Immature natural killer cell (primary cell): ENCODE measurements around the gene DCP2. TPM values are rescaled to one million over a fixed set of nuclear protein-coding genes. Genes with fewer than 3 reads are reported as not detected.

ENCODE experiments used
- DNase-seq, 3 donors: peaks; one replicate each; pipeline ENCODE4 v3.0.0; 2022; ENCODE audit warnings: mixed read lengths in 1 of 3
- H3K27ac Mint-ChIP-seq, 6 donors: one replicate each; pipeline ENCODE4 v1.8.0; 2020; ENCODE audit warnings: mixed read lengths in 6 of 6, mild to moderate bottlenecking in 5 of 6, inconsistent platforms in 4 of 6, moderate library complexity in 3 of 6
- H3K27me3 Mint-ChIP-seq, 3 donors: one replicate each; pipeline ENCODE4 v1.8.0; 2020 to 2021; ENCODE audit warnings: low read depth in 3 of 3, mild to moderate bottlenecking in 3 of 3, mixed read lengths in 3 of 3, moderate library complexity in 3 of 3, inconsistent platforms in 1 of 3
- H3K36me3 Mint-ChIP-seq, 3 donors: one replicate each; pipeline ENCODE4 v1.8.0; 2020; ENCODE audit warnings: mixed read lengths in 3 of 3, inconsistent platforms in 2 of 3, mild to moderate bottlenecking in 2 of 3
- H3K4me1 Mint-ChIP-seq, 2 donors: one replicate each; pipeline ENCODE4 v1.8.0; 2020; ENCODE audit warnings: inconsistent platforms in 2 of 2, mild to moderate bottlenecking in 2 of 2, mixed read lengths in 2 of 2, moderate library complexity in 1 of 2
- H3K4me3 Mint-ChIP-seq, 5 donors: one replicate each; pipeline ENCODE4 v1.8.0; 2020; ENCODE audit warnings: mild to moderate bottlenecking in 5 of 5, mixed read lengths in 5 of 5, inconsistent platforms in 3 of 5, moderate library complexity in 3 of 5
- H3K9me3 Mint-ChIP-seq, 6 donors: one replicate each; pipeline ENCODE4 v1.8.0; 2020; ENCODE audit warnings: mild to moderate bottlenecking in 6 of 6, mixed read lengths in 6 of 6, inconsistent platforms in 4 of 6, moderate library complexity in 3 of 6
- polyA plus RNA-seq, 3 donors: library from polyadenylated mRNA; unstranded; fragments of 300-500 nt; fragmentation: Illumina TruSeq; gene quantifications; one replicate each; pipeline ENCODE4 v1.2.3, GENCODE V29; 2021

The DCP2 gene
- polyA plus RNA-seq, 3 donors from 2014 or later: 31.6 to 70.6 (median 35.9) TPM

DNA sequence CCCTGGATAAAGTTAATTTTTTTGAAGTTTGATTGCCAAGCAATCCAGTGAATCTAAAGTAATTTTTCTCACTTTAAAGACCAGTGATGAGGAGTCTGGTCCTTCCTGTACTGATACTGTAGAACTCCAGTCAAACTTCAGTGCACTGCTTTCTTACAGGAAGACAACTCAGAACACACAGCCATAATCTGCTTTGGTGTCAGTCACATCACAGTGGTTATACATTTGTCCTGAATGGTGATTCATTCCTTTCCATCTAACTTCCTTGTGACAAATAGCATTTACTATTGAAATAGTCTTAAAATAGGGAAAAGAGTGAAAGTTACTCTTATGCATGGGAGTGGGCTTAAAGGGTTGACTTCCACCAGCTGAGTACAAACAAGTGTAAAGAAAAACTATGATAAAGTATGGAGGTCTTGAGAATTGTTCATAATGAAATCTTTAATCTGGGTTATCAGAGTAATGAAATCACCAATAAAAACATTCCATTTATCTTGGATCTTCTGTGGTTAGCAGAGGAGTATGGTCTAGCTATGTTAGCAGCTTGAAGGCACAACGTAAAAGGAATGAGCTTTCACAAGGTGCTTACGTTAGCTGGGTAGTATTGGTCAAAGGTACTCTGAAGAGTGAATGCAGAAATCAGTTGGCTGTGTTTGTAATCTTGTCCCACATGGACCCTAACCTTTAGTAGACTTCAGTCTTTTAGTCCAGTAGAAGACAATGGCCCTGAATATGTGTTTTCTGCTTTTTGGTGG is 41.5 kb downstream of the DCP2 start:
- no peaks in the 10 kb centered on the region for H3K9me3 Mint-ChIP-seq
- H3K36me3 Mint-ChIP-seq: peaks cover 9 to 39% (median 10%) of the 10 kb centered on the region in 3 donors
- peak overlapping the region in 2 of 6 donors; percentile 17 to 61 for H3K27ac Mint-ChIP-seq
- H3K4me3 Mint-ChIP-seq: no peak overlapping the region
- peaks cover 40 to 59% of the 10 kb centered on the region in 2 donors for H3K4me1 Mint-ChIP-seq
- no peak for DNase-seq
- no peaks in the 10 kb centered on the region for H3K27me3 Mint-ChIP-seq

DNA sequence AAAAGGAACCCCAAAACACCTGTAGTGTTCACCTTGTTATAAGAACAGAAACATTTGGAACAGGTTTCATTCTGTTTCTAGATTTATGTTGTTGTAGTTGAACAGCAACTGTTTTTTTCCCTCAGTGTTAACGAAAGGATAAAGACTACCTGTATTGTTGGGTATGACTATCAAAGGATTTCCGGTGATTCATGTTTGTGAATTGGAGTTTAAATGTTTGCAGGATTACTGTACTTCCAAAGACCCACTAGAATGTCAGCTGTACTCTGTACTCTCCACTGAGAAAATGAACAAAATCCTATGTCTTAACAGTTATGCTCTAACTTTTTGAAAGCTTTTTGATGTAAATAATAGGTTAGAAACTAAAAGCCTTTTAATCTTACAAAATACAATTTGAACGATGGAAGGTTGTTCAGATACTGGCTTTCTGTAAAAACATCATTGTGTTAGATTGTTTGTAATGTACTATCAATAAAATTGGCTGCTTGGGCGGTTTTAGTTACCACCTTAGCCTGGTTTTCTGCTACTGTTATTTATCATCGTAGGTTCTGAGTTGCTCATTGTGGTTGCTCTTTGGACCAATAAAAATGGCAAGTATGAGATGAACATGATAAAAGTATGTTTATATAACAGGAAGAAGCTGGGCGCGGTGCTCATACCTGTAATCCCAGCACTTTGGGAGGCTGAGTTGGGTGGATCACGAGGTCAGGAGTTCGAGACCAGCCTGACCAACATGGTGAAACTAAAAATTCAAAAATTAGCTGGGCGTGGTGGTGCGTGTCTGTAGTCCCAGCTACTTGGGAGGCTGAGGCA is 44.1 kb downstream of the DCP2 start:
- no peaks in the 10 kb centered on the region for H3K9me3 Mint-ChIP-seq
- peaks cover 0 to 23% (median 6%) of the 10 kb centered on the region in 3 donors for H3K36me3 Mint-ChIP-seq
- peaks cover 52 to 76% of the 10 kb centered on the region in 2 donors for H3K4me1 Mint-ChIP-seq
- H3K27me3 Mint-ChIP-seq: no peaks in the 10 kb centered on the region
- no peak overlapping the region for H3K4me3 Mint-ChIP-seq
- H3K27ac Mint-ChIP-seq: peak overlapping the region in 4 of 6 donors; percentile 27 to 79 (median 38)
- no peak for DNase-seq

DNA sequence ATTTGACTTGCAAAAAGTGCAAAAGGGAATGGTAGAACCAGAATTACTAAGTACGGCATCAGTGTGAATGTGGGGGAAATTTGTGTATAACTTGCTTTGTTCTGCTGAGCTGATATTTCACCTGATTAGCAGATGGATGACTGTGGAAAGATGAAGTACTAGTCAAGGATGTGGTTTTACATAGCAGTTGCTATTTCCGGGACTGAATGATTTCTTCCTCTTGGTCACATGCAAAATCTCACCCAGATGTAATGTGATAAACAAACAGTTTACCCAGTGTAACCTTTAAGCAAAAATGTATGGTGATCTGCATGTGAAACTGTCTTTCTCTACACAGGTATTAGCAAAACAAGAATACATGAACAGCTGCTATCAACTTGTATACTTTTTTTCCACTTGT is 46.1 kb downstream of the DCP2 start:
- Mint-ChIP-seq H3K36me3 (peaks cover 5 to 25% (median 10%) of the 10 kb centered on the region in 3 donors), H3K9me3 (no peaks in the 10 kb centered on the region), H3K27me3 (peaks cover 0 to 2% (median 0%) of the 10 kb centered on the region in 3 donors), H3K27ac (peak overlapping the region; percentile 88 to 96 (median 91)), H3K4me3 (peak overlapping the region; percentile 69 to 75 (median 73)), H3K4me1 (peaks cover 52 to 72% of the 10 kb centered on the region in 2 donors)
- DNase-seq: peak; percentile 67 to 71 (median 69)

DNA sequence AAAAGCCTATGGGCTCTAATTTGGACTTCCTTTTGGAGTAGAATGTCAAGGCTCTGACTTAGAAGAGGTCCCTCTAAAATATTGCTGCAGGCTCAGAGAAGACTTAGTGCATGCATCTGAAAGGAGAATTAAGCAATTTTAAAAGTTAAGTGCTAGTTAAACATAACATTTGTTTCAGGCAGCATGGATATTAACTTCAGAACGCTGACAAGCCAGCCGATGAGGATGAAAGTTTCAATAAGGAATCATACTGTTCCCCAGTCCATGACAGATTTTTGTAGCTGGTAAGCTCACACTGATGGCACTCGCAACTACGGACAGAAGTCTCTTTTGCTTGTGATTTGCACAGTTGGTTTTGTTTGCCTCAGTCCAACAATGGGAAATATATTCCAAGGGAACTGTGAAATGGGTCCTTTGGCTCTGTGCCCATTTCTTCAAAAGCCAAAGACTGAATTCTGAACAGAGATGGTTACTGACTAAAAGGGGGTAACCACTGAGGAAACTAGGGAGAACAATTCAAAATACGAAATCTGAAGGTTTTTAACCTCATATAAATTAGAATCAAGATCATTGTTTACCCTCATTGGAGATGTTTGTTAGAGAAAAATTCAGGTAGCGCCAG is 47.6 kb downstream of the DCP2 start:
- H3K27ac Mint-ChIP-seq: peak overlapping the region; percentile 88 to 96 (median 91)
- peaks cover 40 to 57% of the 10 kb centered on the region in 2 donors for H3K4me1 Mint-ChIP-seq
- no peaks in the 10 kb centered on the region for H3K9me3 Mint-ChIP-seq
- H3K36me3 Mint-ChIP-seq: peaks cover 5 to 20% (median 10%) of the 10 kb centered on the region in 3 donors
- H3K4me3 Mint-ChIP-seq: no peak overlapping the region
- DNase-seq: no peak
- peaks cover 0 to 2% (median 0%) of the 10 kb centered on the region in 3 donors for H3K27me3 Mint-ChIP-seq

DNA sequence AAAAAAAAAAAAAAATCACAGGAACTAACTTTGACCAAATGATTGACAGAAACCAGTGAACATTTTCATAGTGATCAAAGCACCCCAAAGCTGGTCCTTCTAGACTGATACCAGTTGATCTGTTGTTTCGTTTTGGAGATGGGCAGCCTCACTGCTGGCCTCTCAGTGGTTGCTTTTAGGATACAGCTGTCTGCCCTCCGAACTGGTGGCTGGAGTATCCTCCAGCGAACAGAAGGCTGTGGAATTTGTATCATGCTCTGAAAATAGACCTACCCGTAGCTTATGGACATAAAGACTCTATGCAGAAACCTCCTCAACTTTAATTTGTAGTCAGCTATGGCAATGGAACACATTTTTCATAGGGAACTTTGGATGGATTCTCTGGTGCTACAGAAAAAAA is 49.0 kb downstream of the DCP2 start:
- Mint-ChIP-seq H3K27ac (peak overlapping the region in 4 of 6 donors; percentile 17 to 60 (median 58)), H3K4me3 (no peak overlapping the region), H3K36me3 (peaks cover 5 to 29% (median 12%) of the 10 kb centered on the region in 3 donors), H3K9me3 (no peaks in the 10 kb centered on the region), H3K27me3 (peaks cover 0 to 2% (median 0%) of the 10 kb centered on the region in 3 donors), H3K4me1 (peaks cover 36 to 47% of the 10 kb centered on the region in 2 donors)
- no peak for DNase-seq

DNA sequence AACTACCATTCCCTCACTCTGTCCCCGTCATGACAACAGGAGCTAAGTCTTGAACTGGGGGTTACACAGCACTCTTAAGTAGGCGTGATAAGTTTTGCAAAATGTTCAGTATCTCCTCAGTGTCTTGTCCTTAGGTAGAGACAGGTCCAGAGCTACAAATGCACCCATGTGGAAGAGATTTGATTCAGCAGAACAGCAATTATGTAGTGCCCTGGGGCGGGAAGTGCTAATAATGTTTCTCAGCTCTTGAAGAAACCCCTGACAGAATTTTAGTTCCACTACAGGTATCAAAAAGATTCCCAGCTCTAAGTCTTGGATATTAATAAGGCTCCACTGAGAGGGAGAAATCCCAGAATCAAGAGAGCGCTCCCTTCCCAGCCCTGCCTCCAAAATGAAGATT is 49.6 kb downstream of the DCP2 start:
- Mint-ChIP-seq H3K36me3 (peaks cover 5 to 29% (median 12%) of the 10 kb centered on the region in 3 donors), H3K27ac (peak overlapping the region in 4 of 6 donors; percentile 2 to 60 (median 58)), H3K4me3 (no peak overlapping the region), H3K4me1 (peaks cover 30 to 41% of the 10 kb centered on the region in 2 donors), H3K9me3 (no peaks in the 10 kb centered on the region), H3K27me3 (peaks cover 0 to 5% (median 0%) of the 10 kb centered on the region in 3 donors)
- no peak for DNase-seq

DNA sequence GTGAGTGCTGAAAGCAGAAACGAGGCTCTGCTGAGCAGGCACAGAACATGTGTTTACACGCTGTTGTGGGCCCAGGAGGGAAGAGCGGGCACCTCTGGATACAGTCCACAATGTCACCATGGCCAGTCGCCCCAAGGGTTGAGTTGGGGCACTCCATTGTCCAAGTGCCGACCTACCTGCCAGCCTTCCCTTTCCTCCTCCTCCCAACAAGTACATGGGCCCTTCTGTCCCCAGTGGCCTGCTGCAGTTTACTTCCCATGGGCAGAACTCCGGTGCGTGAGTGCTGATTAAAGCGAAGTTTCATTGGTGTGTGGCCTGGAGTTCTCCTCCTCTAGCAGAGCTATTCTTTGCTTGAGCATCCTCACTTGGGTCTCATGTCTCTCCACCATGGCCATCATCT is 50.4 kb downstream of the DCP2 start:
- H3K36me3 Mint-ChIP-seq: peaks cover 5 to 29% (median 12%) of the 10 kb centered on the region in 3 donors
- no peaks in the 10 kb centered on the region for H3K9me3 Mint-ChIP-seq
- peaks cover 25 to 33% of the 10 kb centered on the region in 2 donors for H3K4me1 Mint-ChIP-seq
- peaks cover 0 to 5% (median 0%) of the 10 kb centered on the region in 3 donors for H3K27me3 Mint-ChIP-seq
- no peak for DNase-seq
- peak overlapping the region in 4 of 6 donors; percentile 29 to 73 (median 50) for H3K27ac Mint-ChIP-seq
- no peak overlapping the region for H3K4me3 Mint-ChIP-seq

DNA sequence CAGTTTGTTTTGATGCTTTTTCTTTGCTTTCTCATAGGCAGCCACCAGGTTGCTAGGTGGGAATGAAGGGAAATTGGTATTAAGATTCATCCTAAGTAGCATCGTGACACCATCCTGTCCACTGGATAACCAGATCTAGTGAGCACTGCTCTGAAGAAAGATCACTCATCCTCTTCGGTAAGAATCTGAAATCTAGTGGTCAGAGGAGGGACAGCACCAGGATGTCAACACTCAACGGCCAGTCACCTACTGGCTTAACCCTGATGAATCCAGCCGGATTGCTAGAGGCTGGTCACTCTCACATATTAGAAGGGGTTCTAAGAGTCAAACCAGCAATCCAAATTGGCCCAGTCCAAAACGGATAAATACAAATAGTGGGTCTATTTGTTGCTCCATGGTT is 50.8 kb downstream of the DCP2 start:
- peak overlapping the region in 4 of 6 donors; percentile 29 to 73 (median 50) for H3K27ac Mint-ChIP-seq
- H3K27me3 Mint-ChIP-seq: peaks cover 0 to 5% (median 0%) of the 10 kb centered on the region in 3 donors
- H3K4me1 Mint-ChIP-seq: peaks cover 23 to 30% of the 10 kb centered on the region in 2 donors
- peaks cover 5 to 29% (median 12%) of the 10 kb centered on the region in 3 donors for H3K36me3 Mint-ChIP-seq
- H3K4me3 Mint-ChIP-seq: no peak overlapping the region
- DNase-seq: no peak
- no peaks in the 10 kb centered on the region for H3K9me3 Mint-ChIP-seq

DNA sequence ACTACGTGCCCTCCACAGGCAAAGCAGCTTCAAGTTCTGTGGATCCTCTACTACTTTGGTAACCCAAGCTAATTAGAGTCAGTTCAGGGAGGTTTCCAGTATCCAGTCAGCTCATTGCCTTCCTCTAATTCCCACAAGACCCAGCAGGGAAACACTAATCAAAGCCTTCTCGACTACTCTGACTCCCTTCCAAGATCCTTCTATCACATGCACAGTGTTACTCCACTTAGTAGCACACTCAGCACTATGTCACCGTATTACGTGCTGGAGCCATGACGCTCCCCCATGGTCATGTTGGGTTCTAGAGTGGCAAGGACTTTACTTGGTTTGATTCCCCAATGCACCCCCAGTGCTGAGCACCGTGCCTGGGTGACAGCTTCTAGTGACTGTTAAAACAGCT is 53.0 kb downstream of the DCP2 start:
- peak overlapping the region in 1 of 6 donors; percentile 3 for H3K27ac Mint-ChIP-seq
- no peak overlapping the region for H3K4me3 Mint-ChIP-seq
- peaks cover 0 to 5% (median 0%) of the 10 kb centered on the region in 3 donors for H3K27me3 Mint-ChIP-seq
- DNase-seq: no peak
- H3K9me3 Mint-ChIP-seq: no peaks in the 10 kb centered on the region
- peaks cover 9 to 29% of the 10 kb centered on the region in 2 donors for H3K4me1 Mint-ChIP-seq
- H3K36me3 Mint-ChIP-seq: peaks cover 5 to 29% (median 12%) of the 10 kb centered on the region in 3 donors

DNA sequence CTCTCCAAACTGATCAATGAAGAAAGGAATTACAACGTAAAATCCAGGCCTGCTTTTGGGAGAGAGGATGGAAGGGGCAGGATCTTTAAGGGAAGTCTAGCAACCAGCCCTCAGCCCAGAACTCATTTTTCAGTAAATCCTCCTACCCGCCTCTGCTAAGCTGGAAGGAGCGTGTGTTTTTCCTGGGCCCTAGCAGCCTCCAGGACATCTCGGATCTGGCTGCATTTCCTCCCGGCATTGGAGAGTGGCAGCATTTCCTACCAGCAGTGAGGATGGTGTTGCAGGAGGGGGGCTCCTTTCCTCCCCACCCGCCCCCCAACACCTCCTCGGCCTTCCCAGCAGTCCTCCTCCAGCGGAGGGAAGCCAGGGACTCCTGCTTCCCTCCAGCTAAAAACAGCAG is 54.5 kb downstream of the DCP2 start:
- peaks cover 20 to 35% of the 10 kb centered on the region in 2 donors for H3K4me1 Mint-ChIP-seq
- peaks cover 5 to 29% (median 12%) of the 10 kb centered on the region in 3 donors for H3K36me3 Mint-ChIP-seq
- H3K4me3 Mint-ChIP-seq: no peak overlapping the region
- H3K27ac Mint-ChIP-seq: peak overlapping the region in 1 of 6 donors; percentile 65
- no peak for DNase-seq
- no peaks in the 10 kb centered on the region for H3K9me3 Mint-ChIP-seq
- H3K27me3 Mint-ChIP-seq: peaks cover 0 to 5% (median 0%) of the 10 kb centered on the region in 3 donors

DNA sequence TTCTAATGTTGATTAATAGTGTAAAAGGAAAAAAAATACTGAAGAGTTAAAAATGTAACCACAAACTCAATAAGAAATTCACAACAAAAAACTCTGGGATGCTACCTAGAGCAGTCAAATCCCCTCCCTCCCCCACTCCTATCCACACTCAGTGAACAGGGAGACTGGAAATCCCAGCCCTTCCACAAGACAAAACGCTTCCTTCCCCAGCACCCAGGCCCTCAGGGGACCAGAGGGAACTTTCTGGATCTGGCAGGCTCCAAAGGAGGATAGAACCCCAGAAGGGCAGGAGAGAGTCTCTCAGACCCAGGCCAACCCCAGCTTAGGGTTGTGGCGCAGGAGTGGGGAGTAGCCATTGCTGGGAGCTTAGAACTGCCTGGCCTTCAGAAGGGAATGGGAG is 55.0 kb downstream of the DCP2 start:
- Mint-ChIP-seq H3K27ac (peak overlapping the region in 2 of 6 donors; percentile 42 to 49), H3K9me3 (no peaks in the 10 kb centered on the region), H3K4me3 (no peak overlapping the region)

DNA sequence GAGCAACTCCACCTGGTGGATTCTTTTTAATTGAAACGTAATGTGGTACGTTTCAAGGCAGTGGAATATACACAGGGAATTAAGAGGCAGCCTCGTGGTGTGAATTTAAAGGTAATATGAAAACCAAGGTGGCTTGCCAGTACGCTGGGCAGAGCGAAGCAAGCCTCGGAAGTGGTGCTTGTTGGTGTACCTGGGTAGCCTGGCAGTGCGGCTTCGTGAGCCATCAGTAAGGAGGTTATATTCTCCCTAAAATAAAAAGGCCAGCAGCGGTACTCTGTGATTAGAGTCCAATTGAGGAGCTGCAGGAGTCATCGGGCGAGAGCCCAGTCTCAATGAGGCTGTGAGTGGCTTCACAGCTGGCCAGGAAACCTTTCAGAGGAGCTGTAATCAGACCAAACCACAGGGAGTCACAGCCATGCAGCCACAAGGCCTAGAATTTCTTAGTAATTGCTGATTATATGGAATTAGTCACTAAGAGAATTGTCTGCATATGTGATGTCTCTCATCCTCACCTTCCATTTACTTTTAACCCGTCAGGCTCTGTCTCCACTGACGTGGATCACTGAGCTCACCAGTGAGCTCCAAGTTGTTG is 57.7 kb downstream of the DCP2 start:
- H3K4me1 Mint-ChIP-seq: peaks cover 20 to 34% of the 10 kb centered on the region in 2 donors
- H3K9me3 Mint-ChIP-seq: no peaks in the 10 kb centered on the region
- DNase-seq: peak in 1 of 3 donors; percentile 12
- H3K36me3 Mint-ChIP-seq: peaks cover 0 to 11% (median 8%) of the 10 kb centered on the region in 3 donors
- H3K27me3 Mint-ChIP-seq: peaks cover 0 to 5% (median 3%) of the 10 kb centered on the region in 3 donors
- peak overlapping the region in 5 of 6 donors; percentile 40 to 78 (median 48) for H3K27ac Mint-ChIP-seq
- peak overlapping the region in 1 of 5 donors; percentile 17 for H3K4me3 Mint-ChIP-seq

More for the DNA sequence above, 55.0 kb downstream of the DCP2 start:
- Mint-ChIP-seq H3K36me3 (peaks cover 4 to 28% (median 11%) of the 10 kb centered on the region in 3 donors), H3K4me1 (peaks cover 20 to 34% of the 10 kb centered on the region in 2 donors), H3K27me3 (peaks cover 0 to 4% (median 0%) of the 10 kb centered on the region in 3 donors)
- no peak for DNase-seq

DNA sequence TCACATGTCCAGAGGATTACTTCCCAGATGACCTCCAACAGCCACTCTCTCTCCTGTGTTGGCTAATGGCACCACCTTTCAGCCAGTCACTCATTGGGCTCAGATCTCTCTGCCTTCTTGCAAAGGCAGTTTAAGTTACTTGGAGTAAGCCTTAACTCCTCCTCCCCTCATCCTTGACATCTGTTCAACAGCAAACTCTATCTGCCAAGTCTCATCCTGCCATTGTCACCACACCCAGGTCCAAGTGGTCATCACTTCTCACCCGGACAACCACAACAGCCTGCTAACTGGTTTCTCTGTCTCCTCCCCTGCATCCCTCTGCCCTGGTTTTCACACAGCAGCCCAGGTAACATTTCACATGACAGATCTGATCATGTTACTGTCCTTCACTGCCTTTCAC is 58.5 kb downstream of the DCP2 start:
- peak; percentile 36 to 39 (median 36) for DNase-seq
- H3K4me3 Mint-ChIP-seq: peak overlapping the region in 3 of 5 donors; percentile 5 to 14 (median 12)
- H3K27ac Mint-ChIP-seq: peak overlapping the region; percentile 18 to 78 (median 50)
- peaks cover 0 to 4% (median 2%) of the 10 kb centered on the region in 3 donors for H3K36me3 Mint-ChIP-seq
- peaks cover 20 to 34% of the 10 kb centered on the region in 2 donors for H3K4me1 Mint-ChIP-seq
- no peaks in the 10 kb centered on the region for H3K9me3 Mint-ChIP-seq
- peaks cover 0 to 5% (median 3%) of the 10 kb centered on the region in 3 donors for H3K27me3 Mint-ChIP-seq
